Measurements from ENCODE around the gene SV2C. TPM values are rescaled to one million over a fixed set of nuclear protein-coding genes. Genes with fewer than 3 reads are reported as not detected.

Gene SV2C
- total RNA-seq, 1 donor from 2014 or later, result not detected

- no peaks in the 10 kb centered on the region for H3K9me3 Mint-ChIP-seq (ENCODE audit: unreplicated experiment)
- H3K36me3 Mint-ChIP-seq (ENCODE audit: unreplicated experiment), result no peaks in the 10 kb centered on the region
- no peaks in the 10 kb centered on the region for H3K4me1 Mint-ChIP-seq (ENCODE audit: unreplicated experiment)
- no peak overlapping the region for H3K27ac Mint-ChIP-seq (ENCODE audit: unreplicated experiment)
- no peak for DNase-seq (ENCODE audit: extremely low spot score, unreplicated experiment)
- TF ChIP-seq CTCF (IDR thresholded peaks at IDR 0.05), result no peak
- H3K27me3 Mint-ChIP-seq (ENCODE audit: unreplicated experiment), result peaks cover 11% of the 10 kb centered on the region
- no peak overlapping the region for H3K4me3 Mint-ChIP-seq (ENCODE audit: unreplicated experiment)
Measured at GRCh38 chr5:76303921-76304320, 220.7 kb downstream of the SV2C start.

- H3K9me3 Mint-ChIP-seq (ENCODE audit: unreplicated experiment), result no peaks in the 10 kb centered on the region
- H3K36me3 Mint-ChIP-seq (ENCODE audit: unreplicated experiment), result no peaks in the 10 kb centered on the region
- no peak for DNase-seq (ENCODE audit: extremely low spot score, unreplicated experiment)
- no peak for TF ChIP-seq CTCF (IDR thresholded peaks at IDR 0.05)
- no peak overlapping the region for H3K4me3 Mint-ChIP-seq (ENCODE audit: unreplicated experiment)
- no peak overlapping the region for H3K27ac Mint-ChIP-seq (ENCODE audit: unreplicated experiment)
- H3K27me3 Mint-ChIP-seq (ENCODE audit: unreplicated experiment), result peaks cover 13% of the 10 kb centered on the region
- no peaks in the 10 kb centered on the region for H3K4me1 Mint-ChIP-seq (ENCODE audit: unreplicated experiment)
Measured at GRCh38 chr5:76305269-76305668, 222.1 kb downstream of the SV2C start.

GRCh38 chr5:76305775-76306174 is 222.6 kb downstream of the SV2C start:
- peaks cover 13% of the 10 kb centered on the region for H3K27me3 Mint-ChIP-seq (ENCODE audit: unreplicated experiment)
- H3K4me1 Mint-ChIP-seq (ENCODE audit: unreplicated experiment), result no peaks in the 10 kb centered on the region
- no peaks in the 10 kb centered on the region for H3K36me3 Mint-ChIP-seq (ENCODE audit: unreplicated experiment)
- H3K9me3 Mint-ChIP-seq (ENCODE audit: unreplicated experiment), result no peaks in the 10 kb centered on the region
- DNase-seq (ENCODE audit: extremely low spot score, unreplicated experiment), result no peak
- H3K27ac Mint-ChIP-seq (ENCODE audit: unreplicated experiment), result no peak overlapping the region
- TF ChIP-seq CTCF (IDR thresholded peaks at IDR 0.05), result no peak
- H3K4me3 Mint-ChIP-seq (ENCODE audit: unreplicated experiment), result no peak overlapping the region

GRCh38 chr5:76310208-76310607 is 227.0 kb downstream of the SV2C start:
- TF ChIP-seq CTCF (IDR thresholded peaks at IDR 0.05), result no peak
- no peaks in the 10 kb centered on the region for H3K9me3 Mint-ChIP-seq (ENCODE audit: unreplicated experiment)
- DNase-seq (ENCODE audit: extremely low spot score, unreplicated experiment), result no peak
- peaks cover 4% of the 10 kb centered on the region for H3K4me1 Mint-ChIP-seq (ENCODE audit: unreplicated experiment)
- H3K27ac Mint-ChIP-seq (ENCODE audit: unreplicated experiment), result no peak overlapping the region
- H3K27me3 Mint-ChIP-seq (ENCODE audit: unreplicated experiment), result peaks cover 18% of the 10 kb centered on the region
- no peak overlapping the region for H3K4me3 Mint-ChIP-seq (ENCODE audit: unreplicated experiment)
- H3K36me3 Mint-ChIP-seq (ENCODE audit: unreplicated experiment), result no peaks in the 10 kb centered on the region

- no peaks in the 10 kb centered on the region for H3K9me3 Mint-ChIP-seq (ENCODE audit: unreplicated experiment)
- H3K27me3 Mint-ChIP-seq (ENCODE audit: unreplicated experiment), result peaks cover 21% of the 10 kb centered on the region
- no peak for DNase-seq (ENCODE audit: extremely low spot score, unreplicated experiment)
- no peaks in the 10 kb centered on the region for H3K36me3 Mint-ChIP-seq (ENCODE audit: unreplicated experiment)
- no peak for TF ChIP-seq CTCF (IDR thresholded peaks at IDR 0.05)
- H3K4me1 Mint-ChIP-seq (ENCODE audit: unreplicated experiment), result peaks cover 4% of the 10 kb centered on the region
- no peak overlapping the region for H3K4me3 Mint-ChIP-seq (ENCODE audit: unreplicated experiment)
- H3K27ac Mint-ChIP-seq (ENCODE audit: unreplicated experiment), result no peak overlapping the region
Measured at GRCh38 chr5:76312783-76313182, 229.6 kb downstream of the SV2C start.
